Measurements from ENCODE around the gene PTDSS2.

Gene PTDSS2

DNA sequence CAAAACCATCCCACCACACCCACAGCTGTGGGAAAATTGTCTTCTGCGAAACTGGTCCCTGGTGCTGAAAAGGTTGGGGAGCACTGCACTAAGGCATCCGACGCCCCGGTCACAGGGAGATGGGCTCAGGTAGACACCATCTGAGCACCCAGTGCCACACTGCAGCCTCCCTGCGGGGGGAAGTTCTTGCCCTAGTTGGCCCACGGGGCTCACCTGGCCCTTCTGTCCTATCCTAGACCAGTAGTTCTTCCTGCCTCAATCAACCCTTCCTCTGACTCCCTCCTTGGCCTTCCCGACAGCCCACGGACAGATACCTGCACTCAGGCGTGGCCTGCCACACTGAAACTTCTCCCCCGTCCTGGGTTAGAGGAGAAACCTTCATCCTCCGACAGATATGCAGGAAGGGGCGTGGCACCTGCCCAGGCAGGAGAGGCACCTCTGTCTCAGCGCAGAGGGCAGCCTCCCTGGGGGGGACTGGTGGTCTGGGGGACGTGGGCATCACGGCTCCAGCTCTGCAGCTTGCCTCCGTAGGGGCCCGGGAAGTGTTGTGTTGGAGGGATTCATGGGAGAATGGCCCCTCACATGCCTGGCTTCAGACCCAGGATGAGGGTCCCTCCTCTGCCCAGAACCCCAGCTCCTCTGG, 12.7 kb upstream of the PTDSS2 start:
- Histone ChIP-seq H3K9me2 (replicated peaks; ENCODE audit: low read depth, low read length) (no peaks in the 10 kb centered on the region), H3K27me3 (ENCODE audit: insufficient read depth, low read length, poor library complexity, severe bottlenecking) (no peaks in the 10 kb centered on the region), H3K4me3 (ENCODE audit: low read length, poor library complexity, severe bottlenecking) (no peak overlapping the region), H3K9ac (ENCODE audit: low read depth, low read length, poor library complexity, severe bottlenecking) (no peak overlapping the region), H3K4me2 (ENCODE audit: low read depth, low read length, poor library complexity, severe bottlenecking) (no peak overlapping the region), H3K4me1 (ENCODE audit: insufficient read depth, low read length, poor library complexity, severe bottlenecking) (no peaks in the 10 kb centered on the region), H3K36me3 (ENCODE audit: insufficient read depth, low read length) (no peaks in the 10 kb centered on the region), H3K79me2 (ENCODE audit: insufficient read depth, low read length) (no peaks in the 10 kb centered on the region), H4K20me1 (ENCODE audit: insufficient read depth, low read length, poor library complexity, severe bottlenecking) (no peaks in the 10 kb centered on the region), H3K9me3 (ENCODE audit: insufficient read depth, low read depth, low read length) (no peaks in the 10 kb centered on the region), H2AFZ (ENCODE audit: low read length) (no peak overlapping the region), H3F3A (ENCODE audit: low read depth) (no peaks in the 10 kb centered on the region)
- TF ChIP-seq, protein P1, sequence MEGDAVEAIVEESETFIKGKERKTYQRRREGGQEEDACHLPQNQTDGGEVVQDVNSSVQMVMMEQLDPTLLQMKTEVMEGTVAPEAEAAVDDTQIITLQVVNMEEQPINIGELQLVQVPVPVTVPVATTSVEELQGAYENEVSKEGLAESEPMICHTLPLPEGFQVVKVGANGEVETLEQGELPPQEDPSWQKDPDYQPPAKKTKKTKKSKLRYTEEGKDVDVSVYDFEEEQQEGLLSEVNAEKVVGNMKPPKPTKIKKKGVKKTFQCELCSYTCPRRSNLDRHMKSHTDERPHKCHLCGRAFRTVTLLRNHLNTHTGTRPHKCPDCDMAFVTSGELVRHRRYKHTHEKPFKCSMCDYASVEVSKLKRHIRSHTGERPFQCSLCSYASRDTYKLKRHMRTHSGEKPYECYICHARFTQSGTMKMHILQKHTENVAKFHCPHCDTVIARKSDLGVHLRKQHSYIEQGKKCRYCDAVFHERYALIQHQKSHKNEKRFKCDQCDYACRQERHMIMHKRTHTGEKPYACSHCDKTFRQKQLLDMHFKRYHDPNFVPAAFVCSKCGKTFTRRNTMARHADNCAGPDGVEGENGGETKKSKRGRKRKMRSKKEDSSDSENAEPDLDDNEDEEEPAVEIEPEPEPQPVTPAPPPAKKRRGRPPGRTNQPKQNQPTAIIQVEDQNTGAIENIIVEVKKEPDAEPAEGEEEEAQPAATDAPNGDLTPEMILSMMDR (conservative IDR thresholded peaks at IDR 0.05; ENCODE audit: low read length), result no peak
- no peak for TF ChIP-seq EZH2phosphoT487 (IDR thresholded peaks at IDR 0.05; ENCODE audit: borderline replicate concordance)

DNA sequence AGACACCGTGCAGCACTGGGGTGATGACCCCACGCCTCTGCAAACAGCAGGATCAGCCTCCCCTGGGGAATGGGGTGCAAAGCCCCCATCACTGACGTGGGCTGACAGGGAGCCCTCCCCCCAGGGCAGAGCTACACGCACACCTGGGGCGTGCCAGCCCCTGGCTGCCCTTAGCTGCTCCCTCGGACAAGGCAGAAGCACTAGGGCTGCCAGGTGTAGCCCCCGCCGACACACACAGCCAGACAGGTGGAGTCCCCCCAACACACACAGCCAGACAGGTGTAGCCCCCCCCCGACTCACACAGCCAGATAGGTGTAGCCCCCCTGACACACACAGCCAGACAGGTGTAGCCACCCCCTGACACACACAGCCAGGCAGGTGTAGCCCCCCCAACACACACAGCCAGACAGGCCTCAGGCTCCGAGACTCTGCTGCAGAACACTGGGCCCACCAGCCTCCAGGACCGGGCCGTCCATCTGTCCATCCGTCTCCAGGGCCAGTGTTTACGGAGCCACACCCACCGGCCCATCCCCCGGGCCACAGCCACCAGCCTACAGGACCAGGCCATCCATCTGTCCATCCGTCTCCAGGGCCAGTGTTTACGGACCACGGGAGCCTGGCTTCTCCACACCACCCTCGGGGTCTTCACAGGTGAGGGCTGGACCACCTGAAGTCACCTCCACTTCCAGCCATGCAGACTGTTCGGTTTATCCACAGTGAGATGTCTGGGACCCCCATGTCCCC, 11.8 kb upstream of the PTDSS2 start:
- H3K9me3 ChIP-seq (ENCODE audit: insufficient read depth, low read depth, low read length), result no peaks in the 10 kb centered on the region
- no peaks in the 10 kb centered on the region for H4K20me1 ChIP-seq (ENCODE audit: insufficient read depth, low read length, poor library complexity, severe bottlenecking)
- H3K4me2 ChIP-seq (ENCODE audit: low read depth, low read length, poor library complexity, severe bottlenecking), result no peak overlapping the region
- no peaks in the 10 kb centered on the region for H3K79me2 ChIP-seq (ENCODE audit: insufficient read depth, low read length)
- H3K4me1 ChIP-seq (ENCODE audit: insufficient read depth, low read length, poor library complexity, severe bottlenecking), result no peaks in the 10 kb centered on the region
- H3K9ac ChIP-seq (ENCODE audit: low read depth, low read length, poor library complexity, severe bottlenecking), result no peak overlapping the region
- no peak overlapping the region for H2AFZ ChIP-seq (ENCODE audit: low read length)
- no peak for TF ChIP-seq EZH2phosphoT487 (IDR thresholded peaks at IDR 0.05; ENCODE audit: borderline replicate concordance)
- TF ChIP-seq, protein P1 (conservative IDR thresholded peaks at IDR 0.05; ENCODE audit: low read length), result no peak
- H3K9me2 ChIP-seq (replicated peaks; ENCODE audit: low read depth, low read length), result no peaks in the 10 kb centered on the region
- no peaks in the 10 kb centered on the region for H3K36me3 ChIP-seq (ENCODE audit: insufficient read depth, low read length)
- H3F3A ChIP-seq (ENCODE audit: low read depth), result no peaks in the 10 kb centered on the region
- H3K27me3 ChIP-seq (ENCODE audit: insufficient read depth, low read length, poor library complexity, severe bottlenecking), result no peaks in the 10 kb centered on the region
- no peak overlapping the region for H3K4me3 ChIP-seq (ENCODE audit: low read length, poor library complexity, severe bottlenecking)

DNA sequence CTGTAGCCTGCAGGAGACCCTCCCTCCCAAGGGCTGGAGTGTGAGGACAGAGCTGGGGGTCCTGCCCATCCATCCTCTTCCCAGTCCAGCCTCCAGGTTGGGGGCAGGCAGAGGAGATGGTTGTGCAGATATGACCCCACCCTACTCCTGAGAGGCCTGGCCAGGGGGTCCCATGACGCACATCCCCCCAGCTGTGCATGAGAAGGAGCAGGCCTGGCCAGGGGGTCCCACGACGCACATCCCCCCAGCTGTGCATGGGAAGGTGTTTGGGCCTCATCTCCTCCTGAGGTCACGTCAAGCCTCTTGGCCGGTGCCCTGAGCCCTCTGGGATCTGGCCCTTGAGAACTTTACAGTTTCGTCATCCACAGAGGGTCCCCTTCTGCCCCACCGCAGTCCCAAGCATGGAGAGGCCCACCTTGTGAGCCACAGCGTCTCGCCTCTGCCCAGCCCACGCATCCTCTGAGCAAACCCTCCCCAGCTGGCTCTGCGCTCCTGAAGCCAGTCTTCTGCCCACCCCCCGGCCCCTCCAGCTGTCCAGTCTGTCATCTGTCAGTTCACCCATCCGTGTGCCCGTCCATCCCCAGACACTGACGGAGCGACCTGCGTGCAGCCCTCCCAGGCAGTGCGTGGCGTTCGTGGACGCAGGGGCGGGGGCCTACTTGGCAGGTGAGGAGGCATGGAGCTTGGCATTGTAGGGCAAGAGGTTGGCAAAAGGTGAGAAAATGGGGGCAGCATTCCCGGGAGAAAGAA, 10.6 kb upstream of the PTDSS2 start:
- Histone ChIP-seq H3K36me3 (ENCODE audit: insufficient read depth, low read length) (no peaks in the 10 kb centered on the region), H3K4me2 (ENCODE audit: low read depth, low read length, poor library complexity, severe bottlenecking) (no peak overlapping the region), H3K9me2 (replicated peaks; ENCODE audit: low read depth, low read length) (no peaks in the 10 kb centered on the region), H3K79me2 (ENCODE audit: insufficient read depth, low read length) (no peaks in the 10 kb centered on the region), H3K4me1 (ENCODE audit: insufficient read depth, low read length, poor library complexity, severe bottlenecking) (no peaks in the 10 kb centered on the region), H3K4me3 (ENCODE audit: low read length, poor library complexity, severe bottlenecking) (no peak overlapping the region), H2AFZ (ENCODE audit: low read length) (no peak overlapping the region), H4K20me1 (ENCODE audit: insufficient read depth, low read length, poor library complexity, severe bottlenecking) (no peaks in the 10 kb centered on the region), H3K9me3 (ENCODE audit: insufficient read depth, low read depth, low read length) (no peaks in the 10 kb centered on the region), H3F3A (ENCODE audit: low read depth) (no peaks in the 10 kb centered on the region), H3K27me3 (ENCODE audit: insufficient read depth, low read length, poor library complexity, severe bottlenecking) (no peaks in the 10 kb centered on the region), H3K9ac (ENCODE audit: low read depth, low read length, poor library complexity, severe bottlenecking) (no peak overlapping the region)
- TF ChIP-seq EZH2phosphoT487 (IDR thresholded peaks at IDR 0.05; ENCODE audit: borderline replicate concordance), result no peak
- TF ChIP-seq, protein P1 (conservative IDR thresholded peaks at IDR 0.05; ENCODE audit: low read length), result no peak
